Vagina (tissue), 2 donors: ENCODE measurements around the gene FAM236D.
"Not testable (repeated sequence)": the region's sequence is repeated elsewhere in the genome, so short reads cannot be mapped to it uniquely, and the experiment has no call there.

Source experiments
- CTCF ChIP-seq, 3 experiments: fragments of 450-650 bp in 2 of 3; fragments of 200-600 bp in 1 of 3; sonication (generic) in 1 of 3; IDR thresholded peaks; one replicate each; pipeline ENCODE4 v1.5.1; 2017 to 2019; ENCODE audit warnings: antibody characterized with exemption in 3 of 3, mild to moderate bottlenecking in 2 of 3, moderate library complexity in 2 of 3
- POLR2A ChIP-seq, 2 donors: fragments of 450-650 bp; IDR thresholded peaks; one replicate each; pipeline ENCODE4 v1.6.1; 2017; ENCODE audit warnings: antibody characterized with exemption in 2 of 2, mild to moderate bottlenecking in 2 of 2, moderate library complexity in 2 of 2
- POLR2AphosphoS5 ChIP-seq, 2 donors: sonication (generic); formaldehyde crosslinking; IDR thresholded peaks; one replicate each; pipeline ENCODE4 v1.9.0; 2017; ENCODE audit warnings: antibody characterized with exemption in 2 of 2, mild to moderate bottlenecking in 2 of 2, low read depth in 1 of 2; ENCODE audit not compliant: insufficient read depth in 1 of 2

GRCh38 chrX:72760454-72760853 is 47.6 kb downstream of the FAM236D start:
- not testable (repeated sequence) for TF ChIP-seq POLR2A (IDR thresholded peaks at IDR 0.05); POLR2AphosphoS5 (IDR thresholded peaks at IDR 0.05; ENCODE audit: insufficient read depth in 1 of 2, low read depth in 1 of 2); CTCF (IDR thresholded peaks at IDR 0.05)
